ENCODE results near the gene CD19.

Gene CD19

GRCh38 chr16:28983644-28984043, 51.9 kb downstream of the CD19 start:
- DNase-seq: no peak

GRCh38 chr16:28984091-28984490, 52.3 kb downstream of the CD19 start:
- no peak for DNase-seq

- peak; percentile 63 to 85 (median 73) for DNase-seq
Measured at GRCh38 chr16:28984619-28985135, 52.9 kb downstream of the CD19 start, which contains the start of gene LAT. Gene LAT, plus strand, starts transcription at chr16:28985052. Its CDS starts 366 bp downstream, at chr16:28985418.

GRCh38 chr16:28985211-28986041, 53.7 kb downstream of the CD19 start:
- peak in 1 of 5 donors; percentile 46 for DNase-seq

DNA sequence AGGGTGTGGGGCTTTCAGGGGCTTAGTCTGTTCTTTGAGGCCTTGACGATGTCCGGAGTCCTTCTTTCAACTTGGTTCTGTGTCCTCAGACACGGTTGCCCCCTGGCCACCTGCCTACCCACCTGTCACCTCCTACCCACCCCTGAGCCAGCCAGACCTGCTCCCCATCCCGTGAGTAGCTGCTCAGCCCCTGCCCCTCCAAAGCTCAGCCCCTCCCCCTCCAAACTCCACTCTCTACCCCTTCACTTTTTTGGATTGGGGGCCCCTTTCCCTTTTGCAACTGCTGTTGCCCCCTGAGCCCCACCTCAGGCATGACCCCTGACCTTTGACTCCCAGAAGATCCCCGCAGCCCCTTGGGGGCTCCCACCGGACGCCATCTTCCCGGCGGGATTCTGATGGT, 54.3 kb downstream of the CD19 start:
- DNase-seq: no peak

DNA sequence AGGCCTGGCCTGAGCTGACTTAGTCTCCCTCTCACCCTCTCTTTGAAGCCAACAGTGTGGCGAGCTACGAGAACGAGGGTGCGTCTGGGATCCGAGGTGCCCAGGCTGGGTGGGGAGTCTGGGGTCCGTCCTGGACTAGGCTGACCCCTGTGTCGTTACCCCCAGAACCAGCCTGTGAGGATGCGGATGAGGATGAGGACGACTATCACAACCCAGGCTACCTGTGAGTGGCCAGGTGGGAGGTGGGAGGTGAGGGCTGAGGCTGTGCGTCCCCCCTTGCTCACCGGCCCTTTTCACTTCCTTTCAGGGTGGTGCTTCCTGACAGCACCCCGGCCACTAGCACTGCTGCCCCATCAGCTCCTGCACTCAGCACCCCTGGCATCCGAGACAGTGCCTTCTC, 54.7 kb downstream of the CD19 start:
- peak in 1 of 5 donors; percentile 36 for DNase-seq

DNA sequence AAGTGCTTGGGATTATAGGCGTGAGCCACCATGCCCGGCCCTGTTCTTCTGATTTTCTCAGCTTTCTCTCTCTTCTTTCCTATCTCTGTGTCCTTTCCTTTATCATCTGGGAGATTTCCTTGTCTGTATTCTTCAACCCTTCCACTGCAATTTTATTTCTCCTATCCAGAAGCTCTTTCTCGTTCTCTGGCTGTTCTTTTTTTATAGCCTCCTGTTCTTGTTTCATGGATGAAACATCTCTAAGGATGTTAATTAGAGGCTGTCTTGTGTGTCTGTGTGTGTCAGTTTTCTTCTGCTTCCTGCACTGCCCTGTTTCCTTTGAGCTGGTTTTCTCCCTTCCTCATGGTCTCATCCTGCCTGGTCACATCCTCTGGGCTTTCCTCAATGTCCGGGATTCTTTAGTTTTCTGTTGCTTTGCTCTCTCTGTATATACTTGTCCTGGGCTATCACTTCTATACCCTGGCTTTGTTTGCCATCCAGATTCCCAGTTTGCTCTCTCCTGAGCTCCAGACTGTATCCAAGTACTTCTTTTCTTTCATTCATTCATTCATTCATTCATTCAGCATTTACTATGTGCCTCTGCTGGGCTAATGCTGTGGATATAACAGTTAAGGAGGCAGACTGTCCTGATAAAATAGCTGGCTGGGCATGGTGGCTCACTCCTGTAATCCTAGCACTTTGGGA, 55.5 kb downstream of the CD19 start:
- DNase-seq: no peak
